Measurements from ENCODE around the gene DNAAF1.

- no peak for TF ChIP-seq POLR2AphosphoS5 (IDR thresholded peaks at IDR 0.05; ENCODE audit: low read depth, low read length)
- TF ChIP-seq CTCF (IDR thresholded peaks at IDR 0.05): no peak
- no peak for TF ChIP-seq TCF7L2 (IDR thresholded peaks at IDR 0.05; ENCODE audit: low read depth, low read length)
Measured at GRCh38 chr16:84176192-84177053, 31.3 kb downstream of the DNAAF1 start.
